Measurements from ENCODE around the gene ATP6V1A.

ATP6V1A gene

GRCh38 chr3:113747283-113748046 lies 630 bp downstream of the ATP6V1A start:
- DNase-seq: peak; percentile 37 to 58 (median 51)

- peak in 2 of 4 experiments; percentile 54 to 74 for DNase-seq
Observed at GRCh38 chr3:113751141-113751540, 4.3 kb downstream of the ATP6V1A start.

- DNase-seq: no peak
Observed at GRCh38 chr3:113753376-113753985, 6.6 kb downstream of the ATP6V1A start.

- DNase-seq: peak; percentile 40 to 73 (median 58)
Observed at GRCh38 chr3:113754494-113755159, 7.8 kb downstream of the ATP6V1A start.

- no peak for DNase-seq
Observed at GRCh38 chr3:113758389-113759024, 11.7 kb downstream of the ATP6V1A start.

- no peak for DNase-seq
Observed at GRCh38 chr3:113764698-113765097, 17.9 kb downstream of the ATP6V1A start.

GRCh38 chr3:113769551-113769950 lies 22.7 kb downstream of the ATP6V1A start:
- DNase-seq: peak; percentile 25 to 56 (median 48)

- no peak for DNase-seq
Observed at GRCh38 chr3:113771993-113772392, 25.2 kb downstream of the ATP6V1A start.

- peak in 2 of 4 experiments; percentile 29 to 35 for DNase-seq
Observed at GRCh38 chr3:113773381-113773780, 26.5 kb downstream of the ATP6V1A start.

- peak; percentile 58 to 83 (median 70) for DNase-seq
Observed at GRCh38 chr3:113775516-113775915, 28.7 kb downstream of the ATP6V1A start.

GRCh38 chr3:113776564-113776963 lies 29.7 kb downstream of the ATP6V1A start:
- no peak for DNase-seq

- DNase-seq: peak; percentile 25 to 66 (median 58)
Observed at GRCh38 chr3:113783463-113783862, 36.6 kb downstream of the ATP6V1A start.

- peak; percentile 28 to 60 (median 46) for DNase-seq
Observed at GRCh38 chr3:113783980-113784379, 37.1 kb downstream of the ATP6V1A start.

GRCh38 chr3:113791381-113791780 lies 44.5 kb downstream of the ATP6V1A start:
- DNase-seq: no peak

GRCh38 chr3:113794526-113794925 lies 47.7 kb downstream of the ATP6V1A start:
- peak in 2 of 4 experiments; percentile 9 to 16 for DNase-seq

- no peak for DNase-seq
Observed at GRCh38 chr3:113795693-113796092, 48.9 kb downstream of the ATP6V1A start.

- DNase-seq: no peak
Observed at GRCh38 chr3:113802795-113803455, 56.1 kb downstream of the ATP6V1A start.

- DNase-seq: no peak
Observed at GRCh38 chr3:113804661-113805060, 57.8 kb downstream of the ATP6V1A start.

- DNase-seq: no peak
Observed at GRCh38 chr3:113805249-113805648, 58.4 kb downstream of the ATP6V1A start.

GRCh38 chr3:113812854-113813253 lies 66.0 kb downstream of the ATP6V1A start:
- no peak for DNase-seq

GRCh38 chr3:113819866-113820265 lies 73.0 kb downstream of the ATP6V1A start:
- no peak for DNase-seq

- peak; percentile 30 to 72 (median 56) for DNase-seq
Observed at GRCh38 chr3:113825090-113825489, 78.3 kb downstream of the ATP6V1A start.
